Activated T-cell treated with anti-CD3 and anti-CD28 coated beads for 48 hours (primary cell): ENCODE data around the gene PVALB.
"Not testable (repeated sequence)": the region's sequence is repeated elsewhere in the genome, so short reads cannot be mapped to it uniquely, and the experiment has no call there.

Experiments
- DNase-seq: peaks from one replicate; pipeline ENCODE4 v3.0.0-alpha.2; 2020; ENCODE audit warnings: low read depth

Gene PVALB

GRCh38 chr22:36756746-36757655 lies 59.8 kb downstream of the PVALB start:
- no peak for DNase-seq

DNA sequence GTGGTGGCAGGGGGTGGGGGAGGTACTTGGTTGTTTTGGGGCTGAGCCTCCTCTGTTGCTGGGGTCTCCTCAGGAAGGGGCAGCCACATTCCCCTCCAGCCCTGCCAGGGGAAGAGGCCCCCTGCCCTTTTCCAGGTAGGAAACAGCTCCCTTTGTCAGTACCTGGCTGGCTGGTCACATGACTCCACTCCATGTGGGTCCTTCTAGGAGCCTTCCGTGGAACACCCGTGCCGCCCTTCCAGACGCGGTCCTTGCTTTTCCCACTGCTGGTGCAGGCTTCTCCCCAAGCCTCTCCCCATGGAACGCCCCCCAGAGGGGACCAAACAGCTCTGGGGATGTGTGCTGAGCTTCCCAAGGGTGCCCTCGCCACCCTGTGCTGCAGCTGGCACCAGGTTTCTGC lies 60.8 kb downstream of the PVALB start:
- DNase-seq = no peak

- no peak for DNase-seq
Measured at GRCh38 chr22:36755316-36755715, 61.5 kb downstream of the PVALB start.

- DNase-seq = not testable (repeated sequence)
Measured at GRCh38 chr22:36754881-36755280, 62.0 kb downstream of the PVALB start.

GRCh38 chr22:36753916-36754315 lies 62.9 kb downstream of the PVALB start:
- DNase-seq = no peak

DNA sequence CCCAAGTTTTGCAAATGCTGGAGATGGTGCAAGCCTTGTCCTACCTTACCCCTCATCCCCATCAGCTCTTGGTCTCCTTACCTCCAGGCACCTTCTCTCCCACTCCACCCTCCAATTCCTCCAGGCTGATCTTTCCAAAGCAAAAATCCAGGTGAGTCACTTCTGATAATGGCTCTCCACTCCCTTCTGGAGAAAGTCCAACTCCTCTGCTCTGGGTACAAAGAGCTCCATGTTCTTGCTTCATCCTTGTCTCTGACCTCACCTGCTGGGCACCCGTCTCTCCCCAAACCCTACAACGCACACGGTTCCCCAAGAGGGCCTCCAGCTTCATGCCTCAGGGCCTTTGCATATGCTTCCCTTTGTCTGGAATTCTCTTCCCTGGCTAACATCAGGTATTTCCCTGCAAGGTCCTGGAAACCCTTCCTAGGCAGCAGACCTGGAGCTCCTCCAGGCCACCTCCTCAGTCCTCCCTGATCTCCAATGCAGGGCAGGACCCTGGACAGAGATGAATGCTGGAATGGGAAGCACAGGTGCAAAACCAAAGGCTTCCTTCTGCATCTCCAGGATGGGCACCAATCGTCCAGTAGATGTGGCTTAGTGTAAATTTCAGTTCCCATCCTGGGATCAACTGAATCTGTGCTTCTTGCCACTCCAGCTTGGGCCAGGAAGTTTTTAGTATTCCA lies 63.6 kb downstream of the PVALB start:
- DNase-seq = no peak
